ENCODE data around the gene ACTL9.

DNA sequence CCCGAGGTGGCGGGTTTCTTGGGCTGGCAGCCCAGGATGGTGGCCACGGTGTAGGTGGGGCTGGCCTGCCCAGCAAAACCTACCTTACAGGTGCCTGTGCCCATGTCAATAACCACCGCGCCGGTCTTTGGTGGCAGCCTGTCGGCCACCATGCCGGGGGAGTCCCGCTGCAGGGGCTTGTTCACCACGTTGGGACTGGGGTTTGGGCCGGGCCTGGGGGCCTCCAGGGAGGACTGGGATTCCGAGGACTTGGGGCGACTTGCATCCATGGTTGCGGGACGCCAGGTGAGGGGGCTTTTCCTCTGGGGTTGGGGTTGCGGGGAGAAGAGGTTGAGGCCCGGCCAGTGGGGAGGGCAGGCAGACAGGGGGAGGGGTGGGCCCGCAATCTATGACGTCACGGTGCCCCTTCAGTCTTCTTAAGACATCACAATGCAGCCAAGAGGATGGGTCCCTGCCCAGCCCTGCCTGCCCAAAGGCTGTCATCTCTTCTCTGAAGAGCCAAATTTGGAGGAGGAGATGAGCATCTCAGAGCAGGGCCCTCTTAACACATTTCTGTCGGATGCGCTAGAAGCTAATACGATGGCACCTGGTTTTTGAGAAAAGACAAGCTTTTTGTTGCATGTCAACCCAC, at the start of gene ACTL9:
- TF ChIP-seq CTCF (IDR thresholded peaks at IDR 0.05) (no peak), POLR2A (IDR thresholded peaks at IDR 0.05) (no peak)
